Uterus (tissue), 2 donors: ENCODE data around the gene EXTL1.

Experiments
- POLR2A ChIP-seq, 2 donors: fragments of 450-650 bp; IDR thresholded peaks; one replicate each; pipeline ENCODE4 v1.6.1; 2016; ENCODE audit warnings: antibody characterized with exemption in 2 of 2, mild to moderate bottlenecking in 1 of 2, moderate library complexity in 1 of 2
- TF ChIP-seq, protein P1 (sequence below), 4 experiments: fragments of 200-600 bp in 2 of 4; fragments of 450-650 bp in 2 of 4; sonication (generic) in 2 of 4; IDR thresholded peaks; one replicate each; pipeline ENCODE4 v1.5.1; 2016 to 2019; ENCODE audit warnings: antibody characterized with exemption in 4 of 4, mild to moderate bottlenecking in 2 of 4, moderate library complexity in 1 of 4

DNA sequence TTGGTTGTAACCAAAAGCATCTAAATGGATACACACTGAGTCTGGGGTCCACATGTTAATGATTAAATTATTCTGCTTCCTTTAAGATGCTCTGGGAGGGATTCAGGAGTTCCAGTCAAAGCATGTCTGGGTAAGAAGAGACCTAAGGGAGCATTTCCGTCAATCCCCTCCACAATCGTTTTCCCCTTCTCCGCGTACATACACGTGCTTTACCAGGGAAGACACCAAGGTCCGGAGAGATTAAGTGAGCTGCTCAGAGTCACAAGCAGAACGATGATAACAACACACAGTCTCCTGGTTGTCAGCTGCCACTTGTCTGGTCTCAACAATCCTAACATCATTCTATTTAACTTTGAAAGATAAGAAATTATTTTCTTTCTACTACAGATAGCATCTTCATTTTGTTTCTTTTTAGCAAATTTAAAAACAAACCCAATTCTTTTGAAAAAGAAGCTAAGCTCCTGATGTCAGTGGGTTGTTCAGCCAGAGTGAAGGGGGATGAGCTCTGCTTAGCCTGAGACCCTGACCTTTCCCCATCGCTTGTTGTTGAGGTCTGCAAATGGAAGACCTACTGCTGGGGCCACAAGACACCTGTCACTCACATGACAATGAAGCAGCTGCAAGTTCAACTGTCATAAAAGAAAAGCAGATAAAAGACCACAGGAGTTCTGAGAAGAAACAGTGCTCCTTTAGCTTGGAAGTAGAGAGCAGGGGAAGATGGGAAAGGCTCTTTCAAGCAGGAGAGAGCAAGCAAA, 28.2 kb upstream of the EXTL1 start:
- TF ChIP-seq, protein P1, sequence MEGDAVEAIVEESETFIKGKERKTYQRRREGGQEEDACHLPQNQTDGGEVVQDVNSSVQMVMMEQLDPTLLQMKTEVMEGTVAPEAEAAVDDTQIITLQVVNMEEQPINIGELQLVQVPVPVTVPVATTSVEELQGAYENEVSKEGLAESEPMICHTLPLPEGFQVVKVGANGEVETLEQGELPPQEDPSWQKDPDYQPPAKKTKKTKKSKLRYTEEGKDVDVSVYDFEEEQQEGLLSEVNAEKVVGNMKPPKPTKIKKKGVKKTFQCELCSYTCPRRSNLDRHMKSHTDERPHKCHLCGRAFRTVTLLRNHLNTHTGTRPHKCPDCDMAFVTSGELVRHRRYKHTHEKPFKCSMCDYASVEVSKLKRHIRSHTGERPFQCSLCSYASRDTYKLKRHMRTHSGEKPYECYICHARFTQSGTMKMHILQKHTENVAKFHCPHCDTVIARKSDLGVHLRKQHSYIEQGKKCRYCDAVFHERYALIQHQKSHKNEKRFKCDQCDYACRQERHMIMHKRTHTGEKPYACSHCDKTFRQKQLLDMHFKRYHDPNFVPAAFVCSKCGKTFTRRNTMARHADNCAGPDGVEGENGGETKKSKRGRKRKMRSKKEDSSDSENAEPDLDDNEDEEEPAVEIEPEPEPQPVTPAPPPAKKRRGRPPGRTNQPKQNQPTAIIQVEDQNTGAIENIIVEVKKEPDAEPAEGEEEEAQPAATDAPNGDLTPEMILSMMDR (IDR thresholded peaks at IDR 0.05) = no peak
- no peak for TF ChIP-seq POLR2A (IDR thresholded peaks at IDR 0.05)
